ENCODE measurements around the gene UBQLN1.

DNA sequence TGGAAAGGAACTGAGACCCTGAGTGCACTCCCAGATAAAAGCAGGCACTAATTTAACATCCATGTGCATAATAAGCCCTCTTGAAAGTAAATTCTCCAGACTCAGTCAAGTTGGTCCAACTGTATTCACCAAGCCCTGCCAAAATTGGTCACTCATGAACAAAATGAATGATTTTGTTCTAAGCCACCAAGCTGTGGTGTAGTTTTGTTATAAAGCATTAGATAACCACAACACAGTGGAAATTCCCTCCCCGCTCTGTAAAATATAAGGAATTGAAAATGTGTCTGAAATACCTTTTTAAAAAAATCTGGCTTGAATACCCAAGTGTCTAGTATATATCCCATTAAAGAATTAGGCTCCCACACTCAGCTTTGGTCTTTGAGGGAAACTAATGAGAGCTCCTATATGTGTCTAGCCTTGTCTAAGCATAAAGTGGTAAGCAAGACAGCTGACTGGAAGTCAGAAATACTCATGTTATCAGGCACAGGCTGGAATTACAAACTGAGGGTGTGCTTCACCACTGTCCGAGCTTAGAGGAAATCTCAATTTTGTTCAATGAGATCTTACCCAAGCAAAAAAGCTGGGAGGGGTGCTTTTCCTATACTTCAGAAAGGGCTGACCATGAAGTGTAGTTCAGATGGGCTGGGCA, 51.6 kb downstream of the UBQLN1 start:
- TF ChIP-seq ZNF565 (CRISPR knock-in tag; conservative IDR thresholded peaks at IDR 0.05; ENCODE audit: low read depth) (no peak), TOX (CRISPR knock-in tag; IDR thresholded peaks at IDR 0.05; ENCODE audit: borderline replicate concordance) (no peak), ARNTL (CRISPR knock-in tag; IDR thresholded peaks at IDR 0.05; ENCODE audit: borderline replicate concordance, low read depth) (no peak), ZNF70 (CRISPR knock-in tag; IDR thresholded peaks at IDR 0.05) (no peak)
- TF ChIP-seq, protein P1, sequence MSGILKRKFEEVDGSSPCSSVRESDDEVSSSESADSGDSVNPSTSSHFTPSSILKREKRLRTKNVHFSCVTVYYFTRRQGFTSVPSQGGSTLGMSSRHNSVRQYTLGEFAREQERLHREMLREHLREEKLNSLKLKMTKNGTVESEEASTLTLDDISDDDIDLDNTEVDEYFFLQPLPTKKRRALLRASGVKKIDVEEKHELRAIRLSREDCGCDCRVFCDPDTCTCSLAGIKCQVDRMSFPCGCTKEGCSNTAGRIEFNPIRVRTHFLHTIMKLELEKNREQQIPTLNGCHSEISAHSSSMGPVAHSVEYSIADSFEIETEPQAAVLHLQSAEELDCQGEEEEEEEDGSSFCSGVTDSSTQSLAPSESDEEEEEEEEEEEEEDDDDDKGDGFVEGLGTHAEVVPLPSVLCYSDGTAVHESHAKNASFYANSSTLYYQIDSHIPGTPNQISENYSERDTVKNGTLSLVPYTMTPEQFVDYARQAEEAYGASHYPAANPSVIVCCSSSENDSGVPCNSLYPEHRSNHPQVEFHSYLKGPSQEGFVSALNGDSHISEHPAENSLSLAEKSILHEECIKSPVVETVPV (CRISPR knock-in tag; IDR thresholded peaks at IDR 0.05), result no peak
- TF ChIP-seq, protein P2, sequence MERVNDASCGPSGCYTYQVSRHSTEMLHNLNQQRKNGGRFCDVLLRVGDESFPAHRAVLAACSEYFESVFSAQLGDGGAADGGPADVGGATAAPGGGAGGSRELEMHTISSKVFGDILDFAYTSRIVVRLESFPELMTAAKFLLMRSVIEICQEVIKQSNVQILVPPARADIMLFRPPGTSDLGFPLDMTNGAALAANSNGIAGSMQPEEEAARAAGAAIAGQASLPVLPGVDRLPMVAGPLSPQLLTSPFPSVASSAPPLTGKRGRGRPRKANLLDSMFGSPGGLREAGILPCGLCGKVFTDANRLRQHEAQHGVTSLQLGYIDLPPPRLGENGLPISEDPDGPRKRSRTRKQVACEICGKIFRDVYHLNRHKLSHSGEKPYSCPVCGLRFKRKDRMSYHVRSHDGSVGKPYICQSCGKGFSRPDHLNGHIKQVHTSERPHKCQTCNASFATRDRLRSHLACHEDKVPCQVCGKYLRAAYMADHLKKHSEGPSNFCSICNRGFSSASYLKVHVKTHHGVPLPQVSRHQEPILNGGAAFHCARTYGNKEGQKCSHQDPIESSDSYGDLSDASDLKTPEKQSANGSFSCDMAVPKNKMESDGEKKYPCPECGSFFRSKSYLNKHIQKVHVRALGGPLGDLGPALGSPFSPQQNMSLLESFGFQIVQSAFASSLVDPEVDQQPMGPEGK (CRISPR knock-in tag; IDR thresholded peaks at IDR 0.05; ENCODE audit: borderline replicate concordance), result no peak
